Urothelium cell line (cell line): ENCODE measurements around the gene C16orf74.

ENCODE experiments used
- DNase-seq: peaks from one replicate; pipeline ENCODE4 v3.0.0; 2011; ENCODE audit warnings: low spot score, mixed read lengths
- FAIRE-seq: peaks from 2 replicates; lab custom pipeline; 2011; peaks lifted over from hg19 to GRCh38; lab: Jason Lieb, UNC

The C16orf74 gene

DNA sequence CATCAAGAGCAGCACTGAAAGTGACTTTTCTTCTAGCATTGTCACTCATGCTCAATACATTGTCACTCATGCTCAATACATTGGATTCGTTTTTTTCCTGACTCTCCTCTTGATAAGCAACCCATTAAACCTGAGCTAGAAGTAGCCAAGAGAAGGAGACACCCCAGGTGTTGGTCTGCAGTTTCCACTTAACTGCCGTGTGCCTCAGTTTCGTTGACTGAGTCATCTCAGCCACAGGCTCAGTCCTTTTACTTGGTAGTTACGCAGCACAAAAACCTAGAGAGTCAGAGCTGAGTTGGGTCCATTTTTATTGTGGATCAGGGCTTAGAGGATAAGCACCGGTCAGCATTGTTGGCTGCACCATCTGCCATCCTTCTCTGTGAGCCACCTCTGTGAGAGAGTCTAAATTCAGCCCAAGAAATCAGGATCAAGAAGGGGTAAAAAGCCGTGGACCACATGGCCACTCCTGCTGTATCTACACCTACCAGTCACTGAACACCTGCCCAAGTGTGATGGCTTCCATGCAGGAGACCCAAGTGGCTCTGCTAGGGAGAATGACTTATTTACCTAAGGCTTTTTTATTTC lies 73.4 kb downstream of the C16orf74 start:
- FAIRE-seq = no peak
- no peak for DNase-seq

DNA sequence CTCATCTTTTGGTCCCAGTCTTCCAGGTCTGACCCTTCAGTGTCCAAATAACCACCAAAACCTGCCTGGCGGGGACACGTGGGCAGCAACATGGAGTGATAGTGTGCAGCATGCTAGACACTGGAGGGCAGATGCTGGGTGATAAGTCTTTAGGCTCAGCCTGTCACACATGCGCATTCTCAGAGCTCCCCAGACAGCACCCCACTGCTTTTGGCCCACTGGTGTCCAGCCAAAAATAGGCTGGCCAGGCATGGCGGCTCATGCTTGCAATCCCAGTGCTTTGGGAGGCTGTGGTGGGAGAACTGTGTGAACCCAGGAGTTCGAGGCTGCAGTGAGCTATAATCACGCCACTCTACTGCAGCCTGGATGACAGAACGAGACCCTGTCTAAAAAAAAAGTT lies 74.4 kb downstream of the C16orf74 start:
- FAIRE-seq (no peak), DNase-seq (no peak)

DNA sequence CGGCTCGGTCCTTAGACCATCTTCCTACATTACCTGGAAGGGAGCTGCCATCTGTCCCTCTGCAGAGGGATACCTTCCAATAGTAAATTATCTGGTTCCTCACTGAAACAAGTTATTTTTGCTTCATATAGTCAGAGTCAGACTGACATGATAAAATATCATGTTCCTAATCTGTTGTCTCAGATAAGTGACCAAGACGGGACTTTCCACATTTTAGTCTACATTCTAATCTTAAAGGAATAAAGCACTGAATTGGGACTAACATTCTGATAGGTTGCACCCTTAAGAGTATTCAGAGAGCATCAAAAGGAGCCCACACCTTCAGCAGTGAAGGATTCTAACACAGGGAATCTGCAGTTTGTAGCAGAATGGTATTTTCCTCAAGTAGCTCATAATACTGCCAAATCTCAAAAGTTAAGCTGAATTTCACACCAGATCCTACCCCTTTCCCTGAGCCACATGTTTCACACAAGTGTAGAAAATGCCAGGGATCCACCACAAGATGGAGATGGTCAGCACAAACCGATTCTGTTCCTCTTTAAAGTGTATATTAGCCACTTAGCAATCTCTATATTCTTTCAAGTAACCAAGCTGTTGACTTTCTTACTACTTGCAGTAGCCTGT lies 75.5 kb downstream of the C16orf74 start:
- DNase-seq (no peak), FAIRE-seq (no peak)

DNA sequence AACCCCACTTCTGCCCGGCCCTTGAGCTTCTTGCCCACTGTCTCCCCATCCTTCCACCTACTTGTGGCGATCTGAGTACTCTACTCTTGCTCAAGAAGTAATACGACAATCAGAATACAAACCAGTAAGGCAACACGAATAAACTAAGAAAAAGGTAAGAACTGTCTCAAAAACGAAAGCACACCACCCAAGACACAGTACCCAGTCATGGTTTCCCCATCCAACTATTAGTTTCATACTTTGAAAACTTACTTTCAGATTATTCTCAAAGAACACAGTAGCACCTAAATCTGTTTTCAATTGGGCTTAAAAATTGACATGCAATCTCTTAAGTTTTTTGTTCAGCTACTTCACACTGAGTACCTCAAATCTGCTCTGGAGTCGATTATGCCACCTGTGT lies 76.1 kb downstream of the C16orf74 start:
- FAIRE-seq = no peak
- DNase-seq = no peak

DNA sequence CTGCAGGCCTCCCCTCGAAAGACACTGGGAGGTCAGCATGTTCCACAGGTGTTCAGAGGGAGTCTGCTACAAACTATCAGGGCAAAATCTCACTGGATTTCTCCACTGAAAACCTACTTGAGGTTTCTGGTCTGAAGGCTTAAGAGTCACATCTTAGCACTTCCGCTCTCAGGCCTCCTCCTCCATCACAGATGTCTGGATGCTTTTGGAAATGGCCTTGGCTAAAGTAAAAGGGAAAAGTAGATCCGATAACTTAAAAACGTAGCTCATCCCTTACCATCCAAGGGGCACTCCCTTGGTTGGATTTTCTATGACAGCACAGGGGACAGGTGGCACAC lies 76.5 kb downstream of the C16orf74 start:
- DNase-seq (no peak), FAIRE-seq (no peak)

DNA sequence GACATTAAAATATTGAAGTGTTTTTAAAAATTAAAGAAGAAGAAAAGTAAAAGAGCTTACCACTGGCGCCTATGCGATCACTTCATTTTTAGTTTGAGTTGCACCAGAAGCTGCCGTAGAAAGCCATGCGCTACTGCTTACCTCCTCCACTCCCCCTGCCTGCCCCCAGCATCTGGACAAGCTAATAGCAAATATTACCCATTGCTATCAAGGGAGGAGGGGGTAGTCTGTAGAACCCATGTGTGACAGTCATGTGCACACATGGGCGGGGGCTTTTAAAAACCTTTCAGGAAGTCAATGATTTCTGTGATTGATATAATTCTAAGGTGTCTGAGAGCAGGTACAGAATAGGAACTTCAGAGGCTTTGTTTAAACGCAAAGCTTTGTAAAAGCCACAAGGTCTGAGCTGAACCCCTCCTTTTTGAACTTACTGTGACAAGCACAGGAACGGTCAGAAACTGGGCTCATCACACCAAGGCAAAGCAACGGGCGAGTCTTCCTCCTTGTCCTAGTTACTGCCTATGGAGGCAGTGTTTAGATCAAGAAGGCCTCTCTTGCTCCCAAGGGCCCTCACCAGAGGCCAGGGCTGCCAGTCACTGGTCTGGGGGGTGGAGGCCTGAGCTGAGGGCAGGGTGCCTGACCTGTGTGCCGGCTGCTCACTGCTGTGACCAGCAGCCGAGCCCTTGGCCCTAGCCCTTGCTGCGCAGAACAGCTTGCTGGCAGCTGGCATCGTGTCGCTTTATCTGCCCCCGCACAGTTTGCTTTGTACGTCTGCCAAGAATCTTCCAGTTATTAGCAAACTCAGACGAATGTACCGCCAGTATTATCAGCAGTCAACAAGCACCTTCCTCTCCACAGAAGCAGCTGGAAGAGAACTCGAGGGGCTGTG lies 77.1 kb downstream of the C16orf74 start:
- no peak for DNase-seq
- FAIRE-seq = no peak

DNA sequence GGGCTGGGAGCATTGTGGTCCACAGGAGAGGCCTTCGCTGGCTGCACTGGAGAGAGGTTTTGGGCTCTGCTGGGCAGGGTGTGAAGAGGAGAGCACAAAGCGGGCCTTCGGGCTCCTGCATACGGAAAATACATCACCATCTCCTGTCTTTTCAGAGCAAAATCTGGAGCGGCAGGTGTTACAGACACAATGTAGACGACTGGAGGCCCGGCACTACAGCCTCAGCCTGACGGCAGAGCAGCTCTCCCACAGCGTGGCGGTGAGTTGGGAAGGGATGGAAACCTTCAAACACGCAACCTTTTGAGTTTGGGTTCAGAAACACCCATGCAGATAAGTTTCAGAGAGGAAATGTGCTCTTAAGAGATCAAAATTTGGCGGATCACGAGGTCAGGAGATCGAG lies 80.1 kb downstream of the C16orf74 start:
- FAIRE-seq (no peak), DNase-seq (no peak)

DNA sequence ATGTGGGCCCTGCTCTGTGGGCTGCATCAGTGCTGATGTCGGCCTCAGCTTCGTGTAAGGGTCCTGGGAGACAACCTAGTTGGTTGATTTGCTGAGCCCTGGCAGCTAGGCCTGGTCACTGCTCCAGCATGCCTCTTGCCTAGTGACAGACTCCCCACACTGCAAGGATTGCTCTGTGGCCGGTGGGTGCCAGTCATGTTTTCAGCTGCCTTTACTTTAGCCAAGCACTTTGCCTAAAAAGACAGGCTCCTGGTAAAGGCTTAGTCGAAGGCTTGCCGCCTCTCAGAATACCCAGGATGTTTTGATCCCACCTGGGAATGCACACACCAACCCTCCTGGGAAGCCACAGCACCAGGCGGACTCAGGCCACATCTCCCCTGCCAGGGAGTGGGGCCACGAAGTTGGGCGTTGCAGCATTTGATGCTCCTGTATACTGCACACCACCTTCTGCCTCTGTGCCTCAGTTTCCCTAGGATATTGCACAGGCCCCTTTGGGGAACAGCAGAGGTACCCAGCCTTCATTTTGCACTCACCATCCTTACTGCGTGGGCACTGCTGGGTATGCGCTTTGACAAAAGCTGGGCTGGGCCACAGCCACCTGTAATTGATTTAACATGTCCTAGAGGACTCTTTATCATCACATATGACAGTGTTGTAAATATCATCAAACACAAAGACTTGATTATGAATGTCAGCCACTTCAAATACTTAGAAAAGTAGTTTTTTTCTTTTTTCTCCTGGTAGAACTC lies 82.0 kb downstream of the C16orf74 start:
- FAIRE-seq (no peak), DNase-seq (no peak)

DNA sequence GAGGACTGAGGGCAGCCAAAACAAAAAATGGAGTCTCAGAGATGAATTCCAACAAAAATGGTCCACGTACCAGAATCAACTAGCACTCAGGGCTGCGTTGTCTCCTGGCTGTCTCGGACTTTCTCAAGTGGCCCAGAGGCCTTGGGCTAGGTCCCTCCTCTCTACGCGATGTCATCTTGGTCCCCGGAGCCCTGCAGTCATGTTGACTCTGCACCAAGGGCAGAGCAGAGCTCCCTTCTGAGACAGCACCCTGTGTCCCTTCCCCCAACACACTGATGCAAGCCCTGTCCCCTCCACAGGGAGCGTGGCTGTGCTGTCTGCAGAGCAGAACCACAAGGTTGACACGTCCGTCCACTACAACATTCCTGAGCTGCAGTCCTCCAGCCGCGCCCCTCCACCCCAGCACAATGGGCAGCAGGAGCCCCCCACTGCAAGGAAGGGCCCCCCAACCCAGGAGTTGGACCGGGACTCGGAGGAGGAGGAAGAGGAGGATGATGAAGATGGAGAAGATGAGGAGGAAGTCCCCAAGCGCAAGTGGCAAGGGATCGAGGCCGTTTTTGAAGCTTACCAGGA lies 83.0 kb downstream of the C16orf74 start:
- FAIRE-seq = no peak
- DNase-seq = no peak

DNA sequence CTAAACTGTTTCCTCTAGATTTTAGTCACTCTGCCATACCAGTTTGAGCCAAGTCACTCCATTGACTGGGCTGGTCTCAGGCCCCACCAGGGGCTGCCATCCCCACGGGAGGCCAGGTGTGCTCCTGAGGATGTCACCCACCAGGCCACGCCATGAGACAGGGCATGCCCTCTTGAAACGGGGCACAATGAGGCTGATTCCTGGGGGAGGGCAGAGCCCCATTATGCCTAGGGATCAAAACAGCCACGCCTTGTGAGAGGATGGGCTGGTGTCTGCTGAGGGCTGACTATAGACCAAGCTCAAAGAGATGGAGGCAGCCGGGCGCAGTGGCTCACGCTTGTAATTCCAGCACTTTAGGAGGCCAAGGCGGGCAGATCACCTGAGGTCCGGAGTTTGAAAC lies 83.6 kb downstream of the C16orf74 start:
- DNase-seq = no peak
- FAIRE-seq = no peak

DNA sequence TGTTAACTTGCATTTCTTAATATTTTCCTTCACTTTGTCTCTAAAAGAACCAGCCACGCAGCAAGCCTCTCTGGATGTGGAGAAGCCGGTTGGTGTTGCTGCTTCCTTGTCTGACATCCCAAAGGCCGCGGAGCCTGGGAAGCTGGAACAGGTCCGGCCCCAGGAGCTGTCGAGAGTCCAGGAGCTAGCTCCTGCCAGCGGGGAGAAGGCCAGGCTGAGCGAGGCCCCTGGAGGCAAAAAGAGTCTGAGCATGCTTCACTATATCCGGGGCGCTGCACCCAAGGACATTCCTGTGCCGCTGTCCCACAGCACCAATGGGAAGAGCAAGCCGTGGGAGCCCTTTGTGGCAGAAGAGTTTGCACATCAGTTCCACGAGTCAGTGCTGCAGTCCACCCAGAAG lies 85.0 kb downstream of the C16orf74 start:
- DNase-seq (no peak), FAIRE-seq (no peak)

DNA sequence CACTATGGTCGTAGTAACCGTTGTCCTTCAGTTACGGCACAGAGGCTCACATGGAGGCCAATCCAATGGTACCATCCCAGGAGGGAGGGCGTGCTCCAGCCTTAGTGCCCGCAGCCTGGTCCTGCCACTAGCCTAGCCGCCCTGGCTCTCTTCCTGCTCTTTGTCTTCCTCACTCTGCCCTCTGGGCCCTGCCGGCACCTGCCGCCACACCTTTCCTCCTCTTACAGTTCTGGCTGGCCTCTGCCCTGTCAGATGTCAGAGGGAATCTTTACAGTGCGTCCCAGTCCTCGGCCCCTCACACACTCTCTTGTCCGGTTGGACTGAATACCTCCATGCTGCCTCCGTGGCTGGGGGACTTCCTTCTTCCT lies 85.5 kb downstream of the C16orf74 start:
- FAIRE-seq = no peak

DNA sequence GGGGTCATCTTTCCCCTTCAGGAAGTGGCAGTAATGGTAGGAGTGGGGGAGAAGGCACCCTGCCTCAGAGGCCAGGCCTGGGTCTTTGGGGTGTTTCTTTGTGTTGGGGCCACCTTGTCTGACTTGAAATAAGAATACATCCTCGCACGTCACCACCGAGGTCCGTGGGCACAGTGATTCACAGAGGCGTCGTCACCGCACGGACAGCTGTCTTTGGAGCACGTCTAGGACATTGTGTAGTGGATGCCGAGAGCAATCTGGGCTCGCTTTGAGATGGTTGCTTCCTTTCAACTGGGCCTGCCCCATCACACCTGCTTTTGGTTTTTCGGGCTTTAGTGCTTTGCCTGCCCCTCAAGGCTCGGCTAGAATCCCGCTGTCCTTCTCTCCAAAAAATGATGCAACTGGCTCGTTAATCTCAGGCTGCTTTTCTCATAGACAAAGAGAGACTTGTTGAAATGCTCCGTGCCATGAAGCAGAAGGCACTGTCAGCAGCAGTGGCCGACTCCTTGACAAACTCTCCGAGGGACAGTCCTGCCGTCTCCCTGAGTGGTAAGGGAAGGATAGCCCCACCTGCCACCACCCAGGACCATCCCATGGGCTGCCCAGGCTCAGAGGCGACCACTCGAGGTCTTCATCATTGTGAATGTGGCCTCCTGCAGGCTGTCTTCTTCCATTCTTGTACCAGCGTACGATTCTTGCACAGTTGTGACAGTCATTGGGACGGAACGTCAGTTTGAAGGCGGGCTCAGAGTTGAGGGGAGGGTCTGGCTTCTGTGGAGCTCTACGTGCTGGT lies 86.1 kb downstream of the C16orf74 start:
- FAIRE-seq (no peak), DNase-seq (no peak)

More for the DNA sequence above, 85.5 kb downstream of the C16orf74 start:
- no peak for DNase-seq

DNA sequence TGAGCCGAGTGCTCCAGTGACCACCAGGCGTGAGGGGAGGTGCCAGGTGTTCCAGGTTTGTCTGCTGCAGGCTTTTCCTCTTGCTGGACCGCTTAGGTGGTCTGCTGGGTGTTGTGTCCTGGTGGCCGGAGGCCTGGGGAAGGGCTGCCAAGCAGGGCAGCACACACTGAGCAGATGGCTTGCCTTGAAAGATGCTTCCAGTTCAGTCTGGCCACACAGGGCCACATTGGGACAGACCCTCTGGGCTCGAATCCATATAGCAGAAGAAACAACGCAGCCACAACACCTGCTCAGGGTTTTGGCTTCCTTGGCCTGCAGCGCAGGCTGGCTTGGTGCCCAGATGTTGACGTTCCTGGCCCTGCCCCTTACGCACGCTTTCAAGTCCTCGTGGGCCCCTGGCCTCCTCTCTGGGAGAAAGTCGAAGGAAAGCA lies 87.0 kb downstream of the C16orf74 start:
- no peak for FAIRE-seq
- no peak for DNase-seq

DNA sequence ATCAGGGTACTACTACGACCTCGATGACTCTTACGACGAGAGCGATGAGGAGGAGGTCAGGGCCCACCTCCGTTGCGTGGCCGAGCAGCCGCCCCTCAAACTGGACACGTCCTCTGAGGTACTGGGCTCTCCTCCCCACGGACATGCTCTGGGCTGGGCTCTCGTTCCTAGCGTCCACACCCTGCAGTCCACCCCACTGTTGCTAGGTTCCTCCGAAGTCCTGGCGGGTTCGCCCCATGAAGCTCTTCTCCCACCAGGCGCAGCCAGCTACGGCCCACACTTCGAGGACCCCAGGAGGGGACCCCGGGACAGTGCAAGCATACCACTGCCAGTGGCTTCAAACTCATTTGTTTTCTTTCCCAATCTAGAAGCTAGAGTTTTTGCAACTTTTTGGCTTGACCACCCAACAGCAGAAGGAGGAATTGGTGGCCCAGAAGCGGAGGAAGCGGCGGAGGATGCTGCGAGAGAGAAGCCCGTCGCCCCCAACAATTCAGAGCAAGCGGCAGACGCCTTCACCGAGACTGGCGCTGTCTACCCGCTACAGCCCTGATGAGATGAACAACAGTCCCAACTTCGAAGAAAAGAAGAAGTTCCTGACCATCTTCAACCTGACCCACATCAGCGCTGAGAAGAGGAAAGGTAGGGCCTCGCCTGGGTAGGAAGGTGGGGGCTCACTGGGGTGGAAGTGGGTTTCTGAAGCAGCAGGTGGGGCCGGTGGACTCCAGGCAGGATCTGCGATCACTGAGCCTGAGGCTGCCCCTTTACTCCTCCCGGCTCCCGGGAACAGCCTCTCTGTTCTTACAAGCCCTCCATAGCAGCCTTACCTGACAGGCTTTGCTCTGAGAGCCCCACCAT lies 87.7 kb downstream of the C16orf74 start:
- no peak for DNase-seq
- no peak for FAIRE-seq

DNA sequence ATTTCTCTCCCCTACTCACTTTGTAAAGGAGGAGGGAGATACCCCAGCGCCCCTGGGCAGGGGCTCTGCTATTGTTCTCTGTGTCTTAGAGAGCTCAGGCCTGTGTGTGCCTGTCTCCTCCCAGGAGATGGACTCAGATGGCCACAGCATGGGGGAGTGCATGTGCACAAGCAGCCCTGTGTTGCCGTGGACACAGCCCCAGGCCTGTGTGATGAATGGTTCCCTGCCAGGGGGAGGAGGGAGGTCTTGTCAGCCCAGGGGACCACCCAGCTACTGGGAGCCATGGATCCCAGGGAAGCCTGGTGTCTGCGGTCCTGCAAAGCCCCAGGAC lies 88.4 kb downstream of the C16orf74 start:
- no peak for FAIRE-seq
- DNase-seq = no peak

DNA sequence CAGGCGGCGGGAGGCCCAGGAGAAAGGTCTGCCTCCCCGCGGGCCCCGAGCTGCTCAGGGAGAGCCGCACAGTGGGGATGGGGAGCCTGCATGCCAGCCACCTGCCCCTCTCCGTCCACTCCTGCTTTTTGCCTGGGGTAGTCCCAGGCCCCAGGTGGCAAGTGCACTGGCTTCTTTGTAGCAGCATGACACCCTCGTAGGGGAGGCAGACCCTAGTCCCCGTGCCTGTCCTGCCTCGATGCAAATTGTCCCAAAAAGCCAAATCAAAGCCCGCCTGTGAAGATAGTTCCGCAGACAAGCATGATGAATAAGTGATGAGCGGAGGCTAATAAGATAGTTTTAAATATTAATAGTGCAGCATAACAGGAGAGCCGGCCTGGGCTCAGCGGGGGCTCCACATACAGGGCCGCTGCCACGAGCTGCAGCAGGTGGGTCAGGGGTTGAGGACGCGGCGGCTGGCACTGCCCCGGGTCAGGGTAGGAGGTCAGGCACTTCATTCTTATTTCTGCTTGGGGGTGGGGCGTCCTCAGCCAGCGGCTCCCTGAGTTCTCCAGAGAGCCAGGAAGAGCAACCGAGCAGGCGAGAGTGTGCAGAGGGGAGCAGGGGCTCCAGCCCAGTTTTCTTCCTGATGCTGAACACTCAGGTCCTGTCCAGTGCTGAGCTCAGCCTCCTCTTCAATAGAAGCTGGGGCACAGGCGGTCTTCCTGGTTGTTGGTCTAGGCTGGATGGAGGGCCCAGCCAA lies 89.0 kb downstream of the C16orf74 start:
- DNase-seq (no peak), FAIRE-seq (no peak)

DNA sequence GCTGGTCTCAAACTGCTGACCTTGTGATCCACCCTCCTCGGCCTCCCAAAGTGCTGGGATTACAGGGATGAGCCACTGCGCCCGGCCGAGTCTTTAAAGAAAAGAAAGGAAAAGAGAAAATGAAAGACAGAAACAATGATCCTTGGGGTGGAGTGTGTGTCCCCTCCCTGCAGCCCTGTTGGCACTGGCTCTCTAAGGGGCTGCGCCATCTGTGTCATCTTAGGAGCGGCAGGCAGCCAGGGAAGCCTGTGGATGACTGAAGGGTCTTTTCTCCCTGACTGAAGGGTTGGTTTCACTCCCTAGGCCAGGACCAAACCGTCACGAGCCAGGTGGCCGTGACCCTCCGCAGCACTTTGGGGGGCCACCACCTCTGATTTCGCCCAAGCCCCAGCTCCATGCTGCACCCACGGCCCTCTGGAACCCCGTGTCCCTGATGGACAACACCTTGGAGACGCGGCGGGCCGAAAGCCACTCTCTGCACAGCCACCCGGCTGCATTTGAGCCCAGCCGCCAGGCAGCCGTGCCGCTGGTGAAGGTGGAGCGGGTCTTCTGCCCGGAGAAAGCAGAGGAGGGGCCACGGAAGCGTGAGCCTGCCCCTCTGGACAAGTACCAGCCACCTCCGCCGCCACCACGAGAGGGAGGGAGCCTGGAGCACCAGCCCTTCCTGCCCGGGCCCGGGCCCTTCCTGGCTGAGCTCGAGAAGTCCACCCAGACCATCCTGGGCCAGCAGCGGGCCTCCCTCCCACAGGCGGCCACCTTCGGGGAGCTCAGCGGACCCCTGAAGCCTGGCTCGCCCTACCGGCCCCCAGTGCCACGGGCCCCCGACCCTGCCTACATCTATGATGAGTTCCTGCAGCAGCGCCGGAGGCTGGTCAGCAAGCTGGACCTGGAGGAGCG lies 89.8 kb downstream of the C16orf74 start:
- no peak for DNase-seq
- FAIRE-seq = no peak
